Measurements from ENCODE around the gene CFAP46.
"Not testable (repeated sequence)": the region's sequence is repeated elsewhere in the genome, so short reads cannot be mapped to it uniquely, and the experiment has no call there.

The CFAP46 gene

GRCh38 chr10:132962623-132963429 lies 20.5 kb upstream of the CFAP46 start:
- no peak for DNase-seq (ENCODE audit: low read depth)

DNA sequence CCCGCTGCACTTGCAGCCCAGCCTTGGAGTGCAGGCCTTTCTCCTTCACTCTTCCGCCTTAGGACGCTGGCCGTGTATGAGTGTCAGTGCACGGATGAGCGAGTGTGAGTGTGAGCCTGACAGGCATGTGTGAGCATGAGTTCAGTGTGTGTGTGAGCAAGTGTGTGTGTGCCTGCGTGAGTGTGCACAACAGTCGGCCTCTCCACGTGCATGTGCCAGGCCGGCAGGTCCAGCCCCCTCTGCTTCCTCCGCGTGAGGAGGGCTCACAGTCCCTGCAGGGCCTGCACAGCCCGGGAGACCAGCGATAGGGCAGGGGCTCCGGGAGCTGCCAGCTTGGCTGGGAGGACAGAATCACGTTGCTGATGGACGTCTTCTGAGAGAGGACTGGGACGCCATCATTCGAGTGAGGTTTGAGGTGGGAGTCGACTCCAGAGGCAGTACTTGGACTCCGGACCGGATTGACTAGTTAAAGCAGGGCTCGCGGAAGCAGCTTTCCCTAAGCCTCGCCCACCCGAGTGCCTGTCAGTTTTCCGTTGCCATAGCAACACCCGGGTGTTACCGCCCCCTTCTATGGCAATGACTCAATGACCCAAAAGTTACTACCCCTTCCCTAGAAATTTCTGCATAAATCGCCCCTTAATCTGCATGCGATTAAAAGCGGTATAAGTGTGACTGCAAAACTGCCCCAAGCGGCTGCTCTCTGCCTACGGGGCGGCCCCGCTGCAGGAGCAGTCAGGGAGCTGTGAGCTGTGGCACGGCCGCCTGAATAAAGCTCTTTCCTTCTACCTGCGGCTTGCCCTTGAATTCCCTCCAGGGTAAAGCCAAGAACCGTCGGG lies 19.6 kb upstream of the CFAP46 start:
- no peak for DNase-seq (ENCODE audit: low read depth)

- DNase-seq (ENCODE audit: low read depth), result no peak
These were observed 19.0 kb upstream of the CFAP46 start for GRCh38 chr10:132961420-132961786.

DNA sequence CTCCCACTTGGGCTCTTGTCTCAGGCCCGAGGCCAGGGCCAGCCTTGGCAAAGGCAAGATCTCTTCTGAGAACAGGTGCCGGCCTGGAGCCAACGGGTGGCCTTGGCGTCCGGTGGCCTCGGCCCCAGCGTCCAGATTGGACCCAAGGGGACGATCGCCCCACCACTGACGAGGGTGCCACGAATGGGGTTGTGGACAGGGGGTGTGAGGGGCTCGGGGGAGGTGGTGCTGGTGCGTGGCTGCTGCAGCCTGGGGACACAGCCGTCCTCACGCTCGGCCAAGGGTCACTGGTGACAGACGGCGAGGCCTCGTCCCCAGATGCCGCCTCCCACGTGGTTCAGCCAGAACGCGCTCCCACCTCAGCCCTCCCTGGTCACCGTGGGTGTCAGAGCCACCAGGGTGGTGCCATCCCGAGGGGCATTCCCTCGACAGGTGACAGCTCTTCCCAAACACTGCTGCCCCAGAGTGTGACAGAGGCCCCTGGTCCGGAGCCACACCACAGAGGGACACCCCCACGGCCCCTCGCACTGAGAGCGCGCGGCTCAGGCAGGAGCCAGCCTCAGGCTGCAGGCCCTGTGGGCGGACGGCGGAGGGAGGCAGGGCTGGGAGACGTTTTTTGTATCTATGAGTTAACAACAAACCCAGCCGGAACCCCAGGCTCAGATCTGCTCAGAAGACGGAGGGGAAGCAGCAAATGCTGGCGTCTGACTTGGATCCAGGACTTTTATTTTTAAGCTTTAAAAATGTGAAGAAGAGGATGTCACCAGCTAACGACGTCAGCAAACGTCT lies 18.5 kb upstream of the CFAP46 start:
- DNase-seq (ENCODE audit: low read depth), result no peak

- no peak for DNase-seq (ENCODE audit: low read depth)
These were observed 17.7 kb upstream of the CFAP46 start for GRCh38 chr10:132960071-132960472.

DNA sequence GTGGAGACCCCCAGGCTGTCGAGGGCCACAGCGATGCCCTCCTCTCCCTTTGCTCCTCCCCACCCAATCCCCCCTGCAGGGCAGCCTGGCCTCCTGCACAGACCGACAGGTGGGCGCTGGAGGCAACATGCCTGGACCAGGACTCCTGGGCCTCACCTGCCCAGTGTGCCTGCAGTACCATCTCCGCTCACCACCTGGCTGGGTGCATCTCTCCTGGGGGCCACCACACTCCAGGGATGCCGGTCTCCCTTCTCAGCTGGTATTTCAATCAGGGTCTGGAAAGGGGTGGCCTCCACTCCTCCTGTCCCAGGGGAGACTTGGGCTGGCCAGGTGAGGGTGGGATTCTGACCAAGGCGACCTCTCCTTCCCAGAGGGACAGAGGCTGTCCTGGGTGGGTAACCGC lies 17.2 kb upstream of the CFAP46 start:
- no peak for DNase-seq (ENCODE audit: low read depth)

GRCh38 chr10:132958883-132959558 lies 16.7 kb upstream of the CFAP46 start:
- DNase-seq (ENCODE audit: low read depth), result no peak

- no peak for DNase-seq (ENCODE audit: low read depth)
These were observed 15.9 kb upstream of the CFAP46 start for GRCh38 chr10:132957981-132958882.

GRCh38 chr10:132957131-132957530 lies 14.8 kb upstream of the CFAP46 start:
- no peak for DNase-seq (ENCODE audit: low read depth)

GRCh38 chr10:132956259-132956658 lies 13.9 kb upstream of the CFAP46 start:
- not testable (repeated sequence) for DNase-seq (ENCODE audit: low read depth)

- DNase-seq (ENCODE audit: low read depth), result no peak
These were observed 13.1 kb upstream of the CFAP46 start for GRCh38 chr10:132955479-132955878.

- no peak for DNase-seq (ENCODE audit: low read depth)
These were observed 11.1 kb upstream of the CFAP46 start for GRCh38 chr10:132953428-132953827.

DNA sequence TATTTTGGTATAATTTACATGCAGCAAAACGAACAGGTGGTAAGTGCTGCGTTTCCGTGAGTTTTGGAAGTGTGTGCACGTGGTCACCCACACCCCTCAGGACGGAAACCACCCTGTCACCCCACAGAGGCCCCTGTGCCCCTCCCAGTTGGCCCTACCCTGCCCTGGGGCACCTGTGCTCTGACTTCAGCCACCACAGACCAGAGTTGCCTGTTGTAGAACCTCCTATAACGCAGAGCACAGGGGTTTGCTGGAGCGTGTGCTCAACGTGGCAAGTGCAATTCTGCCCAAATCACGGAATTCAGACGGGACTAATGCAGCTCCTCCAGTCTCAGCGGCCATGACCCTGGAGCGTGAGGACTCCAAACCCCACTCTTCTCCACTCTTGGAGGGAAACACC lies 9.6 kb upstream of the CFAP46 start:
- no peak for DNase-seq (ENCODE audit: low read depth)

- DNase-seq (ENCODE audit: low read depth), result no peak
These were observed 6.0 kb upstream of the CFAP46 start for GRCh38 chr10:132948351-132948750.

DNA sequence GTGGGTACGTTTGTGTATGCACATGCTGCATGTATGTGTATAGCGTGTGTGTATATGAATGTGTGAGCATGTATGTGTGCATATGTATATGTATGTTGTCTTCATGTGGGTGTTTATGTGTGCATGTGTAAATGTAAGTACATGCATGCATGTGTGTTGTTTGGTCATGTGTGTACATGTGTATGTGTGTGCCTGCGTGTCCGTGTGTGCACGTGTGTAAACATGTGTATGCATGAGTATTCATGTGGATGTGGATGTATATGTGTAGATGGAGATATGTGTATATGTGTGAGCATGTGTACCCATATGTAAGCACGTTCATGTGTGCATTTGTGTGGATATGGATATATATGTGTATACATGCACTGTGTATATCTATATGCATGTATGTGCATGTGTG lies 5.5 kb upstream of the CFAP46 start:
- no peak for DNase-seq (ENCODE audit: low read depth)

- no peak for DNase-seq (ENCODE audit: low read depth)
These were observed 4.6 kb upstream of the CFAP46 start for GRCh38 chr10:132946806-132947546.

DNA sequence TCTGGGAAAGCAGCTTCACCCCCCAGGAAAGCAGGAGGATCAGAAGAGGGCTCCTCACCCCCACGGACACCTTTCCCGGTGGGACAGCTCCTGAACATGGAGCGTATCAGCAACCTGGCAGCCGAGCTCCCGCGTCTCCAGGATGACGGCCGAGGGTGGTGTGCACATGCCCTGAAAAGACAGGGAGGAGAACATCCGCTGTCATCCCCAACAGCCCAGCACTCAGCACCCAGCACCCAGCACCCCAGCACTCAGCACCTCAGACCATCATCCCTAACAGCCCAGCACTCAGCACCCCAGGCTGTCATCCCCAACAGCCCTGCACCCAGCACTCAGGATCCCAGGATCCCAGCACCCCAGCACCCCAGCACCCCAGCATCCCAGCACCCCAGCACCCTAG lies 3.9 kb upstream of the CFAP46 start:
- no peak for DNase-seq (ENCODE audit: low read depth)

DNA sequence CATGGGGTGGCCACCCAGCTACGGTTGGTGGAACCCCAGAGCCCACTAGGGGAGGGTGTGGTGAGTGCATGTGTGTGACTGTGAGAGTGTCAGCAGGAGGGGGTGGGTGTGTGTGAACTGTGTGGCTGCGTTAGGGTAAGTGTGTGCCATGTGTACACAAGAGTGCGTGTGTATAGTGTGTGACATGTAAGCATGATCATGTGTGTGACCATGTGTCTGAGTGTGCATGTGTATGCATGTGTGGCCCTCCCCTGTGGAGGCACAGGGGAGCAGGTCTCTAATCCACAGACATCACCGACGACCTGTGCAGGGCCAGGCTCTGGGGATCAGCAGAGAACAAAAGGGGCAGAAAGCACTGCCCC lies 3.5 kb upstream of the CFAP46 start:
- DNase-seq (ENCODE audit: low read depth), result no peak

- no peak for DNase-seq (ENCODE audit: low read depth)
These were observed 2.9 kb upstream of the CFAP46 start for GRCh38 chr10:132945125-132945893.

- no peak for DNase-seq (ENCODE audit: low read depth)
These were observed 2.1 kb upstream of the CFAP46 start for GRCh38 chr10:132944510-132944909.

All from GM04503 (cell line).